HTR-8/SVneo (cell line): ENCODE results near the gene ARHGEF7.

Source experiments
- DNase-seq: peaks from one replicate; pipeline ENCODE4 v3.0.0; 2011; ENCODE audit warnings: low spot score, mixed read lengths; ENCODE audit not compliant: insufficient read length
- FAIRE-seq: peaks from 2 replicates; lab custom pipeline; 2011; peaks lifted over from hg19 to GRCh38; lab: Jason Lieb, UNC

ARHGEF7 gene

DNA sequence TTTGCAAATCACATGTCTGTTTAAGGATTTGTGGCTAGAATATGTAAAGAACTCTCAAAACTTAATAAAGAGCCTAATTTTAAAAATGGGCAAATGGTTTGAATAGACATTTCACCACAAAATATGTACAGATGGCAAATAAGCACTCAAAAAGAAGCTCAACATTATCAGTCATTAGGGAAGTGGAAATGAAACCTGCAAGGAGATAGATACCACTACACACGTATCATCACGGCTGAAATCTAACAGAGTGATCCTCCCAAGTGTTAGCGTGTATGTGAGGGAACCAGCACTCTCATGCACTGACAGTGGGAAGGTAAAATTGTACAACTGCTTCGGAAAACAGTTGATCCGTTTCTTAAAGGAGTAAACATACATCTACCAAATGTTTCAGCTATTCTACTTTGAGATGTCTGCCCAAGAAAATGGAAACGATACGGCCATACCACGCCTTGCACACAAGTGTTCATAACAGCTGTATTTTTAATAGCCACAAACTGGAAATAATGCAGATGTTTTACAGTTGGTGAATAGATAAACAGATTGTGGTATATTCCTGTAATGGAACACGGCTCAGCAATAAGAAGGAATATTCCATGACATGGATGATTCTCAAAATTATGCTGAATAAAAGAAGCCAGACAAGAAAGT is 14.5 kb downstream of the ARHGEF7 start:
- DNase-seq (no peak), FAIRE-seq (no peak)

GRCh38 chr13:111130116-111130508 is 15.0 kb downstream of the ARHGEF7 start:
- DNase-seq, result no peak
- FAIRE-seq, result no peak

- FAIRE-seq (no peak), DNase-seq (no peak)
Observed at GRCh38 chr13:111131048-111131447, 15.9 kb downstream of the ARHGEF7 start.

DNA sequence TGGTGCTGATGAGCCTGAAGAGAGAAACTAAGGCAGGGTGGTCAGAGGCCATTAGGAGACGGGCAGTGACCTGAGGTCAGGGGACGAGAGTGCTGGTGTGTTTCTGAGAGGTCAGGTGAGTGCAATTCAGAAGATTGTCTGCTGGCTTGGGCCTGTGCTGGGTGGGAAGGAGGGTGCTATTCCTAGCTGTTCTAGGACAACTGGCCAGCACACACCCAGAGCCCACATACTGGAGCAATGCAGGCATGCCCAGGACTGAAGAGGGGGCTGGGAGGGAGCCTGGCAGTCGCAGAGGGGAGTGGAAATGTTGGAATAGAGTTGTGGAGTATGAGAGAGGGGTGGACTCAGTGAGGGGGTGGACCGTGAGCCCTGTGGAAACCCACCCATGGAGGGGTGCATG is 16.5 kb downstream of the ARHGEF7 start:
- DNase-seq (no peak), FAIRE-seq (no peak)

DNA sequence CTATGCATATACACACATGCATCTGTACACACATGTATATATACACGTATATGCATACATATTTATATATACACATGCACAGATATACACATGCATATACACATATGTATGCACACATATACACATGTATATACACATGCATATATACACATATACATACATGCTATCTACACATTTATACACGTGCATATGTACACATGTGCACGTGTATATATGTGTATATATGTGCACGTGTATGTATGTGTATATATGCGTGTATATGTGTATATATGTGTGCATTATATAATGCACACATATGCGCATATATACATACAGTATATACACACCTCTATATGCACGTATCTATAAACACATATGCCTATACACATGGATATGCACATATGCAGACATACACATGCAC is 17.8 kb downstream of the ARHGEF7 start:
- FAIRE-seq, result no peak
- no peak for DNase-seq

DNA sequence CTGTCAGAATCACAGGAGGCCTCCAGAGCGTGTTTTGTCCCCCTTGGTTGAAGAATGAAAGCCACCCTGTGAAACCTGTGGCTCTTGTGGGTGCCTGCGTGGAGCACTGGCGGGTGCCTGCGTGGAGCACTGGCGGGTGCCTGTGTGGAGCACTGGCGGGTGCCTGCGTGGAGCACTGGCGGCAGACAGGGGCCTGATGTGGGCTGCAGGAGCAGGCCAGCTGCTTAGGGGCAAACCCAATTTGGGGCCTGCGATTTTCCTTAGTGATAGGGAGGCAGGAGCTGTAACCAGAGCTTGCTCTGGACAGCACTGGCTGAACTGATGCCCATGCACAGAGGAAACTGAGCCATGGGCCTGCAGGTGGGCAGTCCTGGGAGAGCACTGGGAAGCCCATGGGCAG is 24.3 kb downstream of the ARHGEF7 start:
- FAIRE-seq, result no peak

GRCh38 chr13:111139873-111140561 is 24.9 kb downstream of the ARHGEF7 start:
- FAIRE-seq, result no peak
- no peak for DNase-seq

More for the DNA sequence above, 24.3 kb downstream of the ARHGEF7 start:
- no peak for DNase-seq

GRCh38 chr13:111140562-111141105 is 25.5 kb downstream of the ARHGEF7 start:
- FAIRE-seq (no peak), DNase-seq (no peak)

DNA sequence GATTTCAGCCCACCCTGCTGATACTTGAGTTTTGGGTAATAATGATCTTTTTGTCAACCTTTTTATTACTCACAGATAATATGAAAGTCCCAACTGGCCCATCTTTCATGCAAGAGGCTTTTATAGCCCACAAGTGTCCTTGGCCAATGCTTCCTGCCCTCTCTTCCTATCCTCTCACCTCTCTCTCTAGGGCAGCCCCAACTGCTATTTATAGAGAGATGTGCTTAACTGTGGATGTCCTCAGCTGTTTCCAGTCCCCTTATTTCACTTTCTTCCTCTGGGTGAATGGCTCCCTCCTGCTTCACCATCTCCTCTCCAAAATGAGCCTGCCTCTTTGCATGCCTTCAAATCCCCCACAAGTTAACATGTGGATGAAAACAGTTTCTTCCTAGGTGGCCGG is 27.4 kb downstream of the ARHGEF7 start:
- FAIRE-seq, result no peak
- no peak for DNase-seq

DNA sequence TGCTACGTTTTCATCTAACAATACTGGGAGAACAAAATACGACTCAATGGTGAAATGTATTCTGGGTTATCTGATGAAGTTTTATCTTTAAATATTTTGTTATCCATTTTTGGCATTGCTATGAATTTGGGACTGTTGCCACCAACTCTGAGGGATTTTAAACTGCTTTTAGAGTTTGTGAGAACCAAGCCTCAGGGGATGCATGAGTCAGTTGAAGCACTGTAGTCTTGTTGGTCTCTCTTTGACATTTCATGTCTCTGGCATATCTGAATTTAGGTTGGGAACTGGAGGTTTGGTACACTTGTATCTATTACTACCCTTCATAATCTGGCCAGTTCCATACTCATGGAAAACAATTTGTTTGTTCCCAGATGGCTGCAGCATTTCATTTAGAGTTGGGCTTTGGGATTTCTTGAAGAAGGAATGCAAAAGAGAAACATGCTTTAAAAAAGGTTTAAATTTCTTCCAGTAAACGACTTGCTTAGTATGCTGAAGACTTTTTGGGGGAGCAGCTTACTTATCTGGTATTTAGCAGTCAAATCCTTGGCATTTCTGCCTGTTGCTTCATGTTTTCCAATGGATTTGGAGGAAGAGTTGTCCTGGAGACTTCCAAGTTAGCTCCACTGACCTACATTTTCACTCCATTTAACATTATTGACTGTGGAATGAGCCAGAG is 28.9 kb downstream of the ARHGEF7 start:
- FAIRE-seq (no peak), DNase-seq (no peak)

GRCh38 chr13:111145071-111145470 is 30.0 kb downstream of the ARHGEF7 start:
- FAIRE-seq (no peak), DNase-seq (no peak)

- no peak for DNase-seq
- FAIRE-seq, result no peak
Observed at GRCh38 chr13:111145506-111145905, 30.4 kb downstream of the ARHGEF7 start.

DNA sequence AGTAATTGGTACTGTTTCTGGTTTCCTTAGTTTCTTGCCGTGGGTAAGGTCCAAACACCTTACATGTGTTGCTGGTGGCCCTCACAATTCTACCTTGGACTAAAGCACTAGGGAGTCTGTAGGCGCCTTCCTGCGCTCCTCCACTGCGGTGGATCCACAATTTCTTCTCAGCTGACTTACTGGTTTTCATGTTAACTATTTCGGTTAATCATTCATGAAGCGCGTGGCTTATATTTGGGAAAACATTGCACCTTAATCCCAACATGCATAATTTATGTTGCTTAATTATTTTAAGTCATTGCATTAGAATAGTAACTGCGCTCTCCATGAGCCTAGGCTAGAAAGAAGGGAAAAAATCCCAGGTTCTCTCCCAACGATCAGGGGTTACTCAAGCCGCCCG is 37.7 kb downstream of the ARHGEF7 start:
- FAIRE-seq (no peak), DNase-seq (peak; percentile 5)

- DNase-seq (peak; percentile 87), FAIRE-seq (peak; percentile 38)
Observed at GRCh38 chr13:111153279-111153976, 38.3 kb downstream of the ARHGEF7 start.

DNA sequence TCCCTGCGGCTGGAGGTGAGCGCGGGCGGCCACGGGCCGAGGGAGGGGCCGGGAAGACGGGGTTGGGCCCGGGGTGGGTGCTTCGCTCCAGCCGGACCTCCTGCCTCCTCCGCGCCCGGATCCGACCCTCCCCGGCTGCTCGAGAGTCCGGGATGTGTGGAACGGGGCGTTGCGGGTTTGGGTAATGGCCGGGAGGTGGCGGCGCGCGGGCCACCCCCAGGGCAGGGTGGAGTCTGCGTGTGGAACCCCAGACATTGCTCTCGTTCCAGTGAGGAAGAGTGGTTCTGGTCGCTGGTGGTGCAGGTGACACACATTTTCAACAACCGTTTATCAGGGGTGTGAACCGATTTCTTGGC is 38.8 kb downstream of the ARHGEF7 start:
- DNase-seq, result peak; percentile 3
- FAIRE-seq, result no peak

GRCh38 chr13:111156421-111156820 is 41.3 kb downstream of the ARHGEF7 start:
- DNase-seq (no peak), FAIRE-seq (no peak)

GRCh38 chr13:111158136-111158805 is 43.2 kb downstream of the ARHGEF7 start:
- no peak for FAIRE-seq
- DNase-seq, result no peak

DNA sequence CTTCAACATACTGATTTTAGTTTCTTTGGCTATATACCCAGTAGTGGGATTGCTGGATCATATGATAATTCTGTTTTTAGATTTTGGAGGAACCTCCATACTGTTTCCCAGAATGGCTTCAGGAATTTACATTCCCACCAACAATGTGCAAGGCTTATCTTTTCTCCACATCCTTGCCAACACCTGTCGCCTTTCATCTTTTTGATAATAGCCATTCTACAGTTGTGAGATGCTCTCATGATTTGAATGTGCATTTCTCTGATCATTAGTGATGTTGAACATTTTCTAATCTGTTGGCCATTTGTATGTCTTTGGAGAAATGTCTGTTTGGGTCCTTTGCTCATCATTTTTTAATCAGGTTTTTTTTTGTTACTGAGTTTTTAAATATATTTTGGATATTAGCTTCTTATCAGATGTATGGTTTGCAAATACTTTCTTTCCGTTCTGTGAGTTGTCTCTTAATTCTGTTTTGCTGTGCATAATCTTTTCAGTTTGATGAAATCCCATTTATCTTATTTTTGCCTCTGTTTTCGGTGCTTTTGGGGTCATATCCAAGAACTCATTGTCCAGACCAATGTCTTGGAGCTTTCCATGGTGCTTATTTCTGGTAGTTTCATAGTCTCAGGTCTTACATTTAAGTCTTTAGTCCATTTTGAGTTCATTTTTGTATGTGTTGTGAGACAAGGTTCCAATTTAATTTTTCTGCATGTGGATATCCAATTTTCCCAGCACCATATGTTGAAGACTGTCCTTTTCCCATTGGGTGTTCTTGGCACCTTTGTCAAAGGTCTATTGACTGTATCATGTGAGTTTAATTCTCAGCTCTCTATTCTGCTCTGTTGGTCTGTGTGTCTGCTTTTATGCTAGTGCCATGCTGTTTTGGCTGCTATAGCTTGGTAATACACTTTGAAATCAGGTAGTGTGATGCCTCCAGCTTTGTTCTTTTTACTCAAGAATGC is 44.5 kb downstream of the ARHGEF7 start:
- FAIRE-seq, result no peak
- DNase-seq, result no peak

DNA sequence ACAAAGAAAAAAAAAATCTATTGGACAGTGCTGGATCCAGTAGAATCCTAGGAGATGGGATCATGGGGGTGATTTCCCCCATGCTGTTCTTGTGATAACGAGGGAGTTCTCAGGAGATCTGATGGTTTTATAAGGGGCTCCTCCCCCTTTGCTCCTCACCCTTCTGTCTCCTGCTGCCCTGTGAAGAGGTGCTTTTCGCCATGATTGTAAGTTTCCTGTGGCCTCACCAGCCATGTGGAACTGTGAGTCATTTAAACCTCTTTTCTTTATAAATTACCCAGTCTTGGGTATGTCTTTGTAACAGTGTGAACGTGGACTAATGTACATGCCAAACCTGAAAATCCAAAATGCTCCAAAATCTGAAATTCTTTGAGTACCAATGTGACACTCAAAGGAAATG is 45.5 kb downstream of the ARHGEF7 start:
- FAIRE-seq, result no peak
- DNase-seq, result no peak
